ENCODE results near the gene ZNF511.

GRCh38 chr10:133332936-133333699, 24.4 kb downstream of the ZNF511 start:
- TF ChIP-seq CTCF (IDR thresholded peaks at IDR 0.05), result no peak
- no peak for TF ChIP-seq POLR2AphosphoS5 (IDR thresholded peaks at IDR 0.05)
